Esophagus squamous epithelium (tissue), 4 donors: ENCODE data around the gene NFIB.

Experiments
- CTCF ChIP-seq, 6 experiments: fragments of 450-650 bp in 4 of 6; fragments of 200-600 bp in 2 of 6; sonication (generic) in 2 of 6; IDR thresholded peaks; one replicate each; pipeline ENCODE4 v1.5.1; 2016 to 2019; ENCODE audit warnings: antibody characterized with exemption in 6 of 6, mild to moderate bottlenecking in 4 of 6, moderate library complexity in 4 of 6
- POLR2A ChIP-seq, 4 donors: fragments of 450-650 bp; IDR thresholded peaks; one replicate each; pipeline ENCODE4 v1.6.1; 2017; ENCODE audit warnings: antibody characterized with exemption in 4 of 4, mild to moderate bottlenecking in 4 of 4, moderate library complexity in 3 of 4

GRCh38 chr9:14303100-14303499 lies 10.8 kb downstream of the NFIB start:
- TF ChIP-seq CTCF (IDR thresholded peaks at IDR 0.05) = no peak
- no peak for TF ChIP-seq POLR2A (IDR thresholded peaks at IDR 0.05)
